Liver (tissue), 3 donors: ENCODE data around the gene CEACAM20.

ENCODE experiments used
- CTCF ChIP-seq: fragments of 150-350 bp; IDR thresholded peaks from 2 replicates; pipeline ENCODE4 v1.5.1; 2017; ENCODE audit warnings: improper control_type of control experiment, low read depth, low read length; ENCODE audit not compliant: missing input control
- GABPA ChIP-seq, 2 donors: IDR thresholded peaks in 1 of 2; conservative IDR thresholded peaks in 1 of 2; 2 replicates each; pipeline ENCODE4 v1.6.1; 2016; ENCODE audit warnings: antibody characterized with exemption in 2 of 2, mild to moderate bottlenecking in 1 of 2, moderate library complexity in 1 of 2
- RAD21 ChIP-seq, 2 donors: IDR thresholded peaks; 2 replicates each; pipeline ENCODE4 v1.6.1; 2016; ENCODE audit warnings: antibody characterized with exemption in 2 of 2, mild to moderate bottlenecking in 2 of 2
- REST ChIP-seq: IDR thresholded peaks from 2 replicates; pipeline ENCODE4 v1.6.1; 2016; ENCODE audit warnings: antibody characterized with exemption, mild to moderate bottlenecking
- TAF1 ChIP-seq: conservative IDR thresholded peaks from 2 replicates; pipeline ENCODE4 v1.6.1; 2016; ENCODE audit warnings: antibody characterized with exemption, mild to moderate bottlenecking
- YY1 ChIP-seq: IDR thresholded peaks from 2 replicates; pipeline ENCODE4 v1.6.1; 2016; ENCODE audit warnings: antibody characterized with exemption, mild to moderate bottlenecking
- TF ChIP-seq, protein P1 (sequence below): IDR thresholded peaks from 2 replicates; pipeline ENCODE4 v1.6.1; 2016; ENCODE audit warnings: antibody characterized with exemption
- donor health status: healthy.
- donor health status: healthy.

- no peak for TF ChIP-seq CTCF
- no peak for TF ChIP-seq TAF1
- TF ChIP-seq GABPA (IDR thresholded peaks at IDR 0.05 in 1 of 2, conservative IDR thresholded peaks at IDR 0.05 in 1 of 2) = no peak
- no peak for TF ChIP-seq RAD21 (IDR thresholded peaks at IDR 0.05)
- TF ChIP-seq REST = no peak
- TF ChIP-seq YY1 = no peak
- TF ChIP-seq, protein P1, sequence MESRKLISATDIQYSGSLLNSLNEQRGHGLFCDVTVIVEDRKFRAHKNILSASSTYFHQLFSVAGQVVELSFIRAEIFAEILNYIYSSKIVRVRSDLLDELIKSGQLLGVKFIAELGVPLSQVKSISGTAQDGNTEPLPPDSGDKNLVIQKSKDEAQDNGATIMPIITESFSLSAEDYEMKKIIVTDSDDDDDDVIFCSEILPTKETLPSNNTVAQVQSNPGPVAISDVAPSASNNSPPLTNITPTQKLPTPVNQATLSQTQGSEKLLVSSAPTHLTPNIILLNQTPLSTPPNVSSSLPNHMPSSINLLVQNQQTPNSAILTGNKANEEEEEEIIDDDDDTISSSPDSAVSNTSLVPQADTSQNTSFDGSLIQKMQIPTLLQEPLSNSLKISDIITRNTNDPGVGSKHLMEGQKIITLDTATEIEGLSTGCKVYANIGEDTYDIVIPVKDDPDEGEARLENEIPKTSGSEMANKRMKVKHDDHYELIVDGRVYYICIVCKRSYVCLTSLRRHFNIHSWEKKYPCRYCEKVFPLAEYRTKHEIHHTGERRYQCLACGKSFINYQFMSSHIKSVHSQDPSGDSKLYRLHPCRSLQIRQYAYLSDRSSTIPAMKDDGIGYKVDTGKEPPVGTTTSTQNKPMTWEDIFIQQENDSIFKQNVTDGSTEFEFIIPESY = no peak
Measured at GRCh38 chr19:44577566-44577874, 48.0 kb upstream of the CEACAM20 start.
